GM15510 (cell line): ENCODE measurements around the gene SPTLC1.

Experiments
- POLR2A ChIP-seq: IDR thresholded peaks from 3 replicates; pipeline ENCODE4 v1.6.1; 2011; ENCODE audit warnings: borderline replicate concordance; ENCODE audit not compliant: insufficient read length; ENCODE audit errors: extremely low read depth

SPTLC1 gene

GRCh38 chr9:92098638-92099037, 16.6 kb downstream of the SPTLC1 start:
- TF ChIP-seq POLR2A: no peak

- no peak for TF ChIP-seq POLR2A
These were observed 17.2 kb downstream of the SPTLC1 start for GRCh38 chr9:92097997-92098482.

GRCh38 chr9:92095236-92095635, 20.0 kb downstream of the SPTLC1 start:
- no peak for TF ChIP-seq POLR2A

- TF ChIP-seq POLR2A: no peak
These were observed 20.6 kb downstream of the SPTLC1 start for GRCh38 chr9:92094655-92095054.

GRCh38 chr9:92077888-92078287, 37.3 kb downstream of the SPTLC1 start:
- no peak for TF ChIP-seq POLR2A

GRCh38 chr9:92071634-92072033, 43.6 kb downstream of the SPTLC1 start:
- TF ChIP-seq POLR2A: no peak

GRCh38 chr9:92066168-92066567, 49.0 kb downstream of the SPTLC1 start:
- TF ChIP-seq POLR2A: no peak

GRCh38 chr9:92064711-92065110, 50.5 kb downstream of the SPTLC1 start:
- no peak for TF ChIP-seq POLR2A

GRCh38 chr9:92061184-92061583, 54.0 kb downstream of the SPTLC1 start:
- no peak for TF ChIP-seq POLR2A

GRCh38 chr9:92059661-92060060, 55.6 kb downstream of the SPTLC1 start:
- no peak for TF ChIP-seq POLR2A

- no peak for TF ChIP-seq POLR2A
These were observed 56.3 kb downstream of the SPTLC1 start for GRCh38 chr9:92058723-92059444.

- no peak for TF ChIP-seq POLR2A
These were observed 57.2 kb downstream of the SPTLC1 start for GRCh38 chr9:92058026-92058425.

- TF ChIP-seq POLR2A: no peak
These were observed 58.0 kb downstream of the SPTLC1 start for GRCh38 chr9:92057226-92057625.

- TF ChIP-seq POLR2A: no peak
These were observed 59.6 kb downstream of the SPTLC1 start for GRCh38 chr9:92055624-92056023.

- no peak for TF ChIP-seq POLR2A
These were observed 66.1 kb downstream of the SPTLC1 start for GRCh38 chr9:92048924-92049625.

- no peak for TF ChIP-seq POLR2A
These were observed 67.7 kb downstream of the SPTLC1 start for GRCh38 chr9:92047500-92047899.
